WTC11 (cell line): ENCODE measurements around the gene PREX1.

Experiments used
- CREM ChIP-seq: sonication (generic); formaldehyde crosslinking; IDR thresholded peaks from 2 replicates; pipeline ENCODE4 v1.8.1; 2022; ENCODE audit warnings: mild to moderate bottlenecking, missing genetic modification reagents, moderate library complexity
- ESRRA ChIP-seq: sonication (generic); formaldehyde crosslinking; IDR thresholded peaks from 2 replicates; pipeline ENCODE4 v1.8.1; 2022; ENCODE audit warnings: mild to moderate bottlenecking, missing genetic modification reagents, borderline replicate concordance
- NFYB ChIP-seq: sonication (generic); formaldehyde crosslinking; conservative IDR thresholded peaks from 2 replicates; pipeline ENCODE4 v1.8.0; 2022; ENCODE audit warnings: low read depth, missing genetic modification reagents
- SMAD4 ChIP-seq: sonication (generic); formaldehyde crosslinking; IDR thresholded peaks from 2 replicates; pipeline ENCODE4 v1.8.0; 2022; ENCODE audit warnings: mild to moderate bottlenecking, missing genetic modification reagents
- TEAD4 ChIP-seq: sonication (generic); formaldehyde crosslinking; IDR thresholded peaks from 2 replicates; pipeline ENCODE4 v1.8.0; 2022; ENCODE audit warnings: mild to moderate bottlenecking, missing genetic modification reagents
- TF ChIP-seq, protein P1 (sequence below): fragments of 200-600 bp; IDR thresholded peaks from 2 replicates; pipeline ENCODE4 v1.8.0; 2022; ENCODE audit warnings: antibody characterized with exemption
- TF ChIP-seq, protein P2 (sequence below): sonication (generic); formaldehyde crosslinking; IDR thresholded peaks from 2 replicates; pipeline ENCODE4 v1.8.1; 2023; ENCODE audit warnings: mild to moderate bottlenecking, missing genetic modification reagents
- TF ChIP-seq, protein P3 (sequence below): sonication (generic); formaldehyde crosslinking; IDR thresholded peaks from 2 replicates; pipeline ENCODE4 v1.8.1; 2023; ENCODE audit warnings: mild to moderate bottlenecking, missing genetic modification reagents, moderate library complexity
- TF ChIP-seq, protein P4 (sequence below): sonication (generic); formaldehyde crosslinking; IDR thresholded peaks from 2 replicates; pipeline ENCODE4 v1.8.1; 2023; ENCODE audit warnings: mild to moderate bottlenecking, missing genetic modification reagents, moderate library complexity
- TF ChIP-seq, protein P5 (sequence below): sonication (generic); formaldehyde crosslinking; IDR thresholded peaks from 2 replicates; pipeline ENCODE4 v1.8.0; 2022; ENCODE audit warnings: mild to moderate bottlenecking, missing genetic modification reagents

DNA sequence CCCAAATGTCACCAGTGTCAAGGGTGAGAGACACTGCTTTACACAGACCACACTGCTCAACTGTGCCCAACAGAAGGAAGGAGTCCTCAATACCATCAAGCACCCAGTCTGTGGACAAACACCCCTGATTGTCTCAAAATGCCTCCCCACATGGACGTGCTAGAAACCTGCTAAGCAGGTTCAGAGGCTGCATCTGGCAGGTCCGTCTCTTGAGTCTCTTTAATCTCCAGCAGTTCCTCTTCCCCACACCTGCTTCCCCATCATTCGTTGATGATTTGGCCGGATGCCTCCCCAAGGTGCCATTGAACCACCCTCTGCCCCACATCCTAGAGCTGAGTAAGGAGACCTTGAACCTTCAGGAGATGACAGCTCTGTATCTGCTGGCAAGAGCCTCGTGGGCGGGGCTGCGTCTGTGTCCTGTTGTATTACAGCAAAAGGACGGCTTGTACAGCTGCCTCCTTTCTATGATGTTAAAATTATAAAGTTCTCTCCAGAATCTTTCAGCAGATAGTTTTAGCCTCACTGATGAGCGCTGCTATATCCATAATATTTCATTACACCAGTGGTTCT is 179.2 kb downstream of the PREX1 start:
- TF ChIP-seq, protein P1, sequence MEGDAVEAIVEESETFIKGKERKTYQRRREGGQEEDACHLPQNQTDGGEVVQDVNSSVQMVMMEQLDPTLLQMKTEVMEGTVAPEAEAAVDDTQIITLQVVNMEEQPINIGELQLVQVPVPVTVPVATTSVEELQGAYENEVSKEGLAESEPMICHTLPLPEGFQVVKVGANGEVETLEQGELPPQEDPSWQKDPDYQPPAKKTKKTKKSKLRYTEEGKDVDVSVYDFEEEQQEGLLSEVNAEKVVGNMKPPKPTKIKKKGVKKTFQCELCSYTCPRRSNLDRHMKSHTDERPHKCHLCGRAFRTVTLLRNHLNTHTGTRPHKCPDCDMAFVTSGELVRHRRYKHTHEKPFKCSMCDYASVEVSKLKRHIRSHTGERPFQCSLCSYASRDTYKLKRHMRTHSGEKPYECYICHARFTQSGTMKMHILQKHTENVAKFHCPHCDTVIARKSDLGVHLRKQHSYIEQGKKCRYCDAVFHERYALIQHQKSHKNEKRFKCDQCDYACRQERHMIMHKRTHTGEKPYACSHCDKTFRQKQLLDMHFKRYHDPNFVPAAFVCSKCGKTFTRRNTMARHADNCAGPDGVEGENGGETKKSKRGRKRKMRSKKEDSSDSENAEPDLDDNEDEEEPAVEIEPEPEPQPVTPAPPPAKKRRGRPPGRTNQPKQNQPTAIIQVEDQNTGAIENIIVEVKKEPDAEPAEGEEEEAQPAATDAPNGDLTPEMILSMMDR, result no peak
- TF ChIP-seq, protein P2, sequence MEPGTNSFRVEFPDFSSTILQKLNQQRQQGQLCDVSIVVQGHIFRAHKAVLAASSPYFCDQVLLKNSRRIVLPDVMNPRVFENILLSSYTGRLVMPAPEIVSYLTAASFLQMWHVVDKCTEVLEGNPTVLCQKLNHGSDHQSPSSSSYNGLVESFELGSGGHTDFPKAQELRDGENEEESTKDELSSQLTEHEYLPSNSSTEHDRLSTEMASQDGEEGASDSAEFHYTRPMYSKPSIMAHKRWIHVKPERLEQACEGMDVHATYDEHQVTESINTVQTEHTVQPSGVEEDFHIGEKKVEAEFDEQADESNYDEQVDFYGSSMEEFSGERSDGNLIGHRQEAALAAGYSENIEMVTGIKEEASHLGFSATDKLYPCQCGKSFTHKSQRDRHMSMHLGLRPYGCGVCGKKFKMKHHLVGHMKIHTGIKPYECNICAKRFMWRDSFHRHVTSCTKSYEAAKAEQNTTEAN (CRISPR knock-in tag), result no peak
- no peak for TF ChIP-seq TEAD4 (CRISPR knock-in tag)
- TF ChIP-seq NFYB (CRISPR knock-in tag), result no peak
- TF ChIP-seq, protein P3, sequence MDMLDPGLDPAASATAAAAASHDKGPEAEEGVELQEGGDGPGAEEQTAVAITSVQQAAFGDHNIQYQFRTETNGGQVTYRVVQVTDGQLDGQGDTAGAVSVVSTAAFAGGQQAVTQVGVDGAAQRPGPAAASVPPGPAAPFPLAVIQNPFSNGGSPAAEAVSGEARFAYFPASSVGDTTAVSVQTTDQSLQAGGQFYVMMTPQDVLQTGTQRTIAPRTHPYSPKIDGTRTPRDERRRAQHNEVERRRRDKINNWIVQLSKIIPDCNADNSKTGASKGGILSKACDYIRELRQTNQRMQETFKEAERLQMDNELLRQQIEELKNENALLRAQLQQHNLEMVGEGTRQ (CRISPR knock-in tag), result no peak
- TF ChIP-seq, protein P4, sequence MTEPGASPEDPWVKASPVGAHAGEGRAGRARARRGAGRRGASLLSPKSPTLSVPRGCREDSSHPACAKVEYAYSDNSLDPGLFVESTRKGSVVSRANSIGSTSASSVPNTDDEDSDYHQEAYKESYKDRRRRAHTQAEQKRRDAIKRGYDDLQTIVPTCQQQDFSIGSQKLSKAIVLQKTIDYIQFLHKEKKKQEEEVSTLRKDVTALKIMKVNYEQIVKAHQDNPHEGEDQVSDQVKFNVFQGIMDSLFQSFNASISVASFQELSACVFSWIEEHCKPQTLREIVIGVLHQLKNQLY, result no peak
- TF ChIP-seq SMAD4 (CRISPR knock-in tag), result no peak
- TF ChIP-seq, protein P5, sequence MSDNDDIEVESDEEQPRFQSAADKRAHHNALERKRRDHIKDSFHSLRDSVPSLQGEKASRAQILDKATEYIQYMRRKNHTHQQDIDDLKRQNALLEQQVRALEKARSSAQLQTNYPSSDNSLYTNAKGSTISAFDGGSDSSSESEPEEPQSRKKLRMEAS (CRISPR knock-in tag), result no peak
- no peak for TF ChIP-seq ESRRA (CRISPR knock-in tag)
- TF ChIP-seq CREM (CRISPR knock-in tag), result no peak
